ENCODE results near the gene MRC2. TPM values are rescaled to one million over a fixed set of nuclear protein-coding genes. Genes with fewer than 3 reads are reported as not detected.
"Not testable (repeated sequence)": the region's sequence is repeated elsewhere in the genome, so short reads cannot be mapped to it uniquely, and the experiment has no call there.

MRC2 gene
- 3.1 and 3.7 TPM in 2 replicates for total RNA-seq

GRCh38 chr17:62627219-62627903 lies at the start of gene MRC2:
Gene MRC2, plus strand, starts transcription at chr17:62627670. Its CDS starts 133 bp downstream, at chr17:62627803.
- Mint-ChIP-seq H3K4me3 (ENCODE audit: low read depth) (peak within 1 kb of the TSS; percentile 79), H3K4me1 (ENCODE audit: low read depth) (peaks cover 10% of the 10 kb centered on the region), H3K36me3 (ENCODE audit: low read depth) (no peaks in the 10 kb centered on the region), H3K27me3 (ENCODE audit: low read depth) (peaks cover 31% of the 10 kb centered on the region), H3K9me3 (no peaks in the 10 kb centered on the region), H3K27ac (peak within 1 kb of the TSS; percentile 63)
- DNase-seq (ENCODE audit: low spot score): no peak
- intact Hi-C loops (cut with micrococcal nuclease): no loop called here

GRCh38 chr17:62578757-62579487 lies 48.5 kb upstream of the MRC2 start:
- H3K36me3 Mint-ChIP-seq (ENCODE audit: low read depth): peaks cover 46% of the 10 kb centered on the region
- no peaks in the 10 kb centered on the region for H3K9me3 Mint-ChIP-seq
- H3K4me1 Mint-ChIP-seq (ENCODE audit: low read depth): peaks cover 2% of the 10 kb centered on the region
- H3K27ac Mint-ChIP-seq: no peak overlapping the region
- no peak overlapping the region for H3K4me3 Mint-ChIP-seq (ENCODE audit: low read depth)
- no peak for DNase-seq (ENCODE audit: low spot score)
- intact Hi-C loops (cut with micrococcal nuclease): no loop called here
- H3K27me3 Mint-ChIP-seq (ENCODE audit: low read depth): no peaks in the 10 kb centered on the region

- no peaks in the 10 kb centered on the region for H3K27me3 Mint-ChIP-seq (ENCODE audit: low read depth)
- peaks cover 2% of the 10 kb centered on the region for H3K4me1 Mint-ChIP-seq (ENCODE audit: low read depth)
- intact Hi-C loops (cut with micrococcal nuclease): no loop called here
- peaks cover 34% of the 10 kb centered on the region for H3K36me3 Mint-ChIP-seq (ENCODE audit: low read depth)
- no peak overlapping the region for H3K27ac Mint-ChIP-seq
- no peak overlapping the region for H3K4me3 Mint-ChIP-seq (ENCODE audit: low read depth)
- no peaks in the 10 kb centered on the region for H3K9me3 Mint-ChIP-seq
- no peak for DNase-seq (ENCODE audit: low spot score)
Observed at GRCh38 chr17:62580947-62581346, 46.5 kb upstream of the MRC2 start.

- H3K4me1 Mint-ChIP-seq (ENCODE audit: low read depth): peaks cover 2% of the 10 kb centered on the region
- H3K27ac Mint-ChIP-seq: no peak overlapping the region
- H3K27me3 Mint-ChIP-seq (ENCODE audit: low read depth): no peaks in the 10 kb centered on the region
Observed at GRCh38 chr17:62581764-62582163, 45.7 kb upstream of the MRC2 start.

GRCh38 chr17:62587554-62587953 lies 39.9 kb upstream of the MRC2 start:
- Mint-ChIP-seq H3K4me1 (ENCODE audit: low read depth) (no peaks in the 10 kb centered on the region), H3K27me3 (ENCODE audit: low read depth) (no peaks in the 10 kb centered on the region), H3K4me3 (ENCODE audit: low read depth) (no peak overlapping the region), H3K9me3 (no peaks in the 10 kb centered on the region), H3K36me3 (ENCODE audit: low read depth) (peaks cover 36% of the 10 kb centered on the region), H3K27ac (no peak overlapping the region)
- intact Hi-C loops (cut with micrococcal nuclease): no loop called here
- DNase-seq (ENCODE audit: low spot score): no peak

More at GRCh38 chr17:62581764-62582163, 45.7 kb upstream of the MRC2 start:
- Mint-ChIP-seq H3K4me3 (ENCODE audit: low read depth) (no peak overlapping the region), H3K36me3 (ENCODE audit: low read depth) (peaks cover 27% of the 10 kb centered on the region), H3K9me3 (no peaks in the 10 kb centered on the region)
- intact Hi-C loops (cut with micrococcal nuclease): no loop called here
- no peak for DNase-seq (ENCODE audit: low spot score)

- Mint-ChIP-seq H3K27me3 (ENCODE audit: low read depth) (no peaks in the 10 kb centered on the region), H3K27ac (no peak overlapping the region), H3K9me3 (no peaks in the 10 kb centered on the region), H3K36me3 (ENCODE audit: low read depth) (peaks cover 36% of the 10 kb centered on the region), H3K4me3 (ENCODE audit: low read depth) (no peak overlapping the region), H3K4me1 (ENCODE audit: low read depth) (no peaks in the 10 kb centered on the region)
- no peak for DNase-seq (ENCODE audit: low spot score)
- intact Hi-C loops (cut with micrococcal nuclease): no loop called here
Observed at GRCh38 chr17:62588109-62588508, 39.4 kb upstream of the MRC2 start.

- Mint-ChIP-seq H3K36me3 (ENCODE audit: low read depth) (peaks cover 44% of the 10 kb centered on the region), H3K27ac (no peak overlapping the region)
- intact Hi-C loops (cut with micrococcal nuclease): no loop called here
Observed at GRCh38 chr17:62591333-62591732, 36.1 kb upstream of the MRC2 start.

GRCh38 chr17:62591822-62592221 lies 35.6 kb upstream of the MRC2 start:
- DNase-seq (ENCODE audit: low spot score); H3K4me3 Mint-ChIP-seq (ENCODE audit: low read depth); H3K4me1 Mint-ChIP-seq (ENCODE audit: low read depth); intact Hi-C loops (cut with micrococcal nuclease); H3K9me3 Mint-ChIP-seq; H3K27ac Mint-ChIP-seq; H3K27me3 Mint-ChIP-seq (ENCODE audit: low read depth): not testable (repeated sequence)
- H3K36me3 Mint-ChIP-seq (ENCODE audit: low read depth): peaks cover 49% of the 10 kb centered on the region

More at GRCh38 chr17:62591333-62591732, 36.1 kb upstream of the MRC2 start:
- Mint-ChIP-seq H3K9me3 (peaks cover 3% of the 10 kb centered on the region), H3K27me3 (ENCODE audit: low read depth) (no peaks in the 10 kb centered on the region), H3K4me1 (ENCODE audit: low read depth) (no peaks in the 10 kb centered on the region), H3K4me3 (ENCODE audit: low read depth) (no peak overlapping the region)
- DNase-seq (ENCODE audit: low spot score): no peak

- Mint-ChIP-seq H3K27me3 (ENCODE audit: low read depth) (no peaks in the 10 kb centered on the region), H3K27ac (no peak overlapping the region), H3K36me3 (ENCODE audit: low read depth) (peaks cover 49% of the 10 kb centered on the region), H3K4me3 (ENCODE audit: low read depth) (no peak overlapping the region), H3K9me3 (peaks cover 5% of the 10 kb centered on the region), H3K4me1 (ENCODE audit: low read depth) (no peaks in the 10 kb centered on the region)
- intact Hi-C loops (cut with micrococcal nuclease): no loop called here
- no peak for DNase-seq (ENCODE audit: low spot score)
Observed at GRCh38 chr17:62592341-62593099, 35.0 kb upstream of the MRC2 start.

GRCh38 chr17:62595484-62595883 lies 32.0 kb upstream of the MRC2 start:
- Mint-ChIP-seq H3K36me3 (ENCODE audit: low read depth) (peaks cover 61% of the 10 kb centered on the region), H3K4me3 (ENCODE audit: low read depth) (no peak overlapping the region), H3K27me3 (ENCODE audit: low read depth) (no peaks in the 10 kb centered on the region), H3K27ac (no peak overlapping the region), H3K4me1 (ENCODE audit: low read depth) (no peaks in the 10 kb centered on the region), H3K9me3 (peaks cover 5% of the 10 kb centered on the region)
- DNase-seq (ENCODE audit: low spot score): no peak
- intact Hi-C loops (cut with micrococcal nuclease): no loop called here

- Mint-ChIP-seq H3K27me3 (ENCODE audit: low read depth) (no peaks in the 10 kb centered on the region), H3K4me1 (ENCODE audit: low read depth) (peaks cover 3% of the 10 kb centered on the region), H3K9me3 (peaks cover 5% of the 10 kb centered on the region), H3K36me3 (ENCODE audit: low read depth) (peaks cover 69% of the 10 kb centered on the region), H3K4me3 (ENCODE audit: low read depth) (no peak overlapping the region), H3K27ac (no peak overlapping the region)
- DNase-seq (ENCODE audit: low spot score): no peak
- intact Hi-C loops (cut with micrococcal nuclease): no loop called here
Observed at GRCh38 chr17:62596662-62597061, 30.8 kb upstream of the MRC2 start.

GRCh38 chr17:62597150-62597549 lies 30.3 kb upstream of the MRC2 start:
- H3K27me3 Mint-ChIP-seq (ENCODE audit: low read depth): no peaks in the 10 kb centered on the region
- intact Hi-C loops (cut with micrococcal nuclease): no loop called here
- no peak overlapping the region for H3K4me3 Mint-ChIP-seq (ENCODE audit: low read depth)
- DNase-seq (ENCODE audit: low spot score): no peak
- peaks cover 72% of the 10 kb centered on the region for H3K36me3 Mint-ChIP-seq (ENCODE audit: low read depth)
- H3K9me3 Mint-ChIP-seq: peaks cover 5% of the 10 kb centered on the region
- H3K4me1 Mint-ChIP-seq (ENCODE audit: low read depth): peaks cover 5% of the 10 kb centered on the region
- H3K27ac Mint-ChIP-seq: no peak overlapping the region

GRCh38 chr17:62597920-62598319 lies 29.6 kb upstream of the MRC2 start:
- DNase-seq (ENCODE audit: low spot score): no peak
- Mint-ChIP-seq H3K4me1 (ENCODE audit: low read depth) (peaks cover 5% of the 10 kb centered on the region), H3K36me3 (ENCODE audit: low read depth) (peaks cover 74% of the 10 kb centered on the region), H3K27me3 (ENCODE audit: low read depth) (no peaks in the 10 kb centered on the region), H3K4me3 (ENCODE audit: low read depth) (no peak overlapping the region), H3K9me3 (peaks cover 5% of the 10 kb centered on the region), H3K27ac (no peak overlapping the region)
- intact Hi-C loops (cut with micrococcal nuclease): no loop called here

Data from activated T-helper 2 cell treated with anti-CD3 and anti-CD28 coated beads, Interferon-gamma antibody, Interleukin-2, Interleukin-4, amounts not matched to agents 10 μg/mL and 5 μg/mL and 100 μg/mL, durations not matched to agents 14 hours and 24 hours and 36 hours (primary cell).